Gastroesophageal sphincter (tissue), 4 donors: ENCODE data around the gene DDI2. TPM values are rescaled to one million over a fixed set of nuclear protein-coding genes. Genes with fewer than 3 reads are reported as not detected.
A peak's percentile ranks its signal among the peaks of the same experiment; 100 is the strongest.

Experiments
- ATAC-seq: fragments of 150-250 bp; one replicate; pipeline ENCODE4 v1.9.1; 2016; ENCODE audit warnings: mild to moderate bottlenecking, moderate library complexity
- H3K27ac ChIP-seq, 4 donors: fragments of 200-600 bp; sonication (generic) in 3 of 4; 1 replicate in 3 of 4; 2 replicates in 1 of 4; pipeline ENCODE4 v1.5.1; 2016 to 2019
- H3K27me3 ChIP-seq: fragments of 200-600 bp; sonication (generic); one replicate; pipeline ENCODE4 v1.5.1; 2019
- H3K36me3 ChIP-seq, 2 donors: fragments of 200-600 bp; sonication (generic); one replicate each; pipeline ENCODE4 v1.5.1; 2019; ENCODE audit warnings: control low read depth in 1 of 2
- H3K4me1 ChIP-seq, 3 donors: fragments of 200-600 bp; sonication (generic); 1 replicate in 2 of 3; 2 replicates in 1 of 3; pipeline ENCODE4 v1.5.1; 2016 to 2019; ENCODE audit warnings: control low read depth in 2 of 3
- H3K4me3 ChIP-seq, 2 donors: fragments of 200-600 bp; sonication (generic); one replicate each; pipeline ENCODE4 v1.5.1; 2019; ENCODE audit warnings: mild to moderate bottlenecking in 1 of 2, moderate library complexity in 1 of 2
- H3K9me3 ChIP-seq, 3 donors: fragments of 200-600 bp; sonication (generic); one replicate each; pipeline ENCODE4 v1.5.1; 2017 to 2019; ENCODE audit warnings: control low read depth in 2 of 3
- CTCF ChIP-seq, 4 experiments: fragments of 200-600 bp in 2 of 4; fragments of 450-650 bp in 2 of 4; sonication (generic) in 1 of 4; IDR thresholded peaks; one replicate each; pipeline ENCODE4 v1.5.1; 2017 to 2019; ENCODE audit warnings: antibody characterized with exemption in 4 of 4, mild to moderate bottlenecking in 2 of 4, moderate library complexity in 2 of 4
- EP300 ChIP-seq: sonication (generic); formaldehyde crosslinking; IDR thresholded peaks from one replicate; pipeline ENCODE4 v1.6.1; 2017; ENCODE audit warnings: antibody characterized with exemption, mild to moderate bottlenecking
- POLR2A ChIP-seq, 2 donors: fragments of 450-650 bp; IDR thresholded peaks; one replicate each; pipeline ENCODE4 v1.6.1; 2017; ENCODE audit warnings: antibody characterized with exemption in 2 of 2, mild to moderate bottlenecking in 2 of 2, moderate library complexity in 1 of 2
- POLR2AphosphoS5 ChIP-seq: sonication (generic); formaldehyde crosslinking; IDR thresholded peaks from one replicate; pipeline ENCODE4 v1.6.1; 2017; ENCODE audit warnings: antibody characterized with exemption
- WGBS, 2 donors: methylation state at CpG; one replicate each; pipeline ENCODE4 v1.1.5; 2018; ENCODE audit warnings: low coverage in 1 of 2; 5-methylcytosine and 5-hydroxymethylcytosine counted together
- total RNA-seq, 4 donors: library from RNA; depleted of rRNA; stranded (reverse); fragments of >200 nt; gene quantifications; one replicate each; pipeline ENCODE4 v1.1.0, GENCODE V29; 2016

DDI2 gene
- total RNA-seq, 4 donors from 2014 or later: 14.3 to 37.2 (median 16.5) TPM

- 57 to 69% methylated on average over 2 to 5 of the region's 8 CpGs for WGBS, 2 donors
- no peak overlapping the region for H3K4me3 ChIP-seq
- ATAC-seq: no peak
- peaks cover 0 to 10% of the 10 kb centered on the region in 2 donors for H3K36me3 ChIP-seq
- no peaks in the 10 kb centered on the region for H3K9me3 ChIP-seq
- no peaks in the 10 kb centered on the region for H3K27me3 ChIP-seq
- H3K4me1 ChIP-seq: peaks cover 0 to 70% (median 24%) of the 10 kb centered on the region in 3 donors
- H3K27ac ChIP-seq: peak overlapping the region in 1 of 4 donors; percentile 88
- TF ChIP-seq POLR2AphosphoS5: no peak
- no peak for TF ChIP-seq POLR2A (IDR thresholded peaks at IDR 0.05)
- no peak for TF ChIP-seq EP300
- no peak for TF ChIP-seq CTCF (IDR thresholded peaks at IDR 0.05)
Observed at GRCh38 chr1:15707239-15707925, 90.1 kb downstream of the DDI2 start.

GRCh38 chr1:15708486-15709137 lies 91.4 kb downstream of the DDI2 start:
- Histone ChIP-seq H3K4me3 (no peak overlapping the region), H3K27ac (no peak overlapping the region), H3K9me3 (no peaks in the 10 kb centered on the region), H3K27me3 (no peaks in the 10 kb centered on the region), H3K4me1 (peaks cover 0 to 69% (median 17%) of the 10 kb centered on the region in 3 donors), H3K36me3 (peaks cover 0 to 10% of the 10 kb centered on the region in 2 donors)
- WGBS, 2 donors: 75 to 95% methylated on average over 8 to 15 of the region's 15 CpGs
- no peak for ATAC-seq
- TF ChIP-seq POLR2A (IDR thresholded peaks at IDR 0.05) (no peak), EP300 (no peak), POLR2AphosphoS5 (no peak), CTCF (IDR thresholded peaks at IDR 0.05) (no peak)

- ATAC-seq: no peak
- no peaks in the 10 kb centered on the region for H3K27me3 ChIP-seq
- 87 to 91% methylated on average over 3 to 4 of the region's 4 CpGs for WGBS, 2 donors
- H3K4me3 ChIP-seq: no peak overlapping the region
- no peaks in the 10 kb centered on the region for H3K9me3 ChIP-seq
- peaks cover 0 to 10% of the 10 kb centered on the region in 2 donors for H3K36me3 ChIP-seq
- H3K4me1 ChIP-seq: peaks cover 0 to 69% (median 13%) of the 10 kb centered on the region in 3 donors
- no peak overlapping the region for H3K27ac ChIP-seq
- TF ChIP-seq POLR2AphosphoS5: no peak
Observed at GRCh38 chr1:15709226-15709625, 92.0 kb downstream of the DDI2 start.

GRCh38 chr1:15712168-15712567 lies 94.9 kb downstream of the DDI2 start:
- H3K27me3 ChIP-seq: no peaks in the 10 kb centered on the region

More at GRCh38 chr1:15712168-15712567, 94.9 kb downstream of the DDI2 start:
- no peaks in the 10 kb centered on the region for H3K9me3 ChIP-seq
- peaks cover 0 to 14% of the 10 kb centered on the region in 2 donors for H3K36me3 ChIP-seq
- no peak for TF ChIP-seq POLR2A (IDR thresholded peaks at IDR 0.05)
- TF ChIP-seq EP300: no peak
- TF ChIP-seq CTCF (IDR thresholded peaks at IDR 0.05): no peak
- TF ChIP-seq POLR2AphosphoS5: no peak
- WGBS, 2 donors: 51 to 55% methylated on average over 4 of the region's 4 CpGs
- H3K4me1 ChIP-seq: peaks cover 0 to 64% (median 16%) of the 10 kb centered on the region in 3 donors
- no peak overlapping the region for H3K27ac ChIP-seq
- no peak for ATAC-seq
- H3K4me3 ChIP-seq: no peak overlapping the region
